Measurements from ENCODE around the gene PLB1. TPM values are rescaled to one million over a fixed set of nuclear protein-coding genes. Genes with fewer than 3 reads are reported as not detected.

The PLB1 gene
- polyA plus RNA-seq, 2 of the 4 experiments (the other 2 are of a cell fraction) = 0.26 to 1.4 TPM

DNA sequence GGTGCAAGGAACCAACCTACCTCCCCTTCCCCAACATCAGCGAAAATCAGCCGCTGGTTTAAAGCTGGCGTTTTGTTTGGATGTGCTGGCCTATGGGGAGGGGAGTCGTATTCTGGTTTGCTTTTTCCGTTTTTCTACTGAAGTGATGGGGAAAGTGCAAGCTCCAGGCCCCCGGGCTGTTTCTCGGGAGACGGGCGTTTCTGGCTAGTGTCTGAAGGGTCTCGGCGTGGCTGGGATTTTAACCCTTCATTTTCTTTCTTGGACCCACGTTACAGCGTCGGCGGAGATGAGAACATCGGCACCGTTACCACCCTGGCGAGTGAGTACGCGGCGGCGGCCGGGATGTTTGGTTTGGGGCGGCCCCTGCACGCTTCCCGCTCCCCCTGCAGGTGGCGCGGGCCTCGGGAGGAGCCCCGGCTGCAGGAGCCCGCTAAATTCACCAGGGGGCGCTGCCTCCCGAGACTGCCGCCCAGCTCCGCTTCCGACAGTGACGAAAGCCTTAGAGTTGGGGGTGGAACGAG, 70.7 kb downstream of the PLB1 start (continued):
- TF ChIP-seq, protein P1, sequence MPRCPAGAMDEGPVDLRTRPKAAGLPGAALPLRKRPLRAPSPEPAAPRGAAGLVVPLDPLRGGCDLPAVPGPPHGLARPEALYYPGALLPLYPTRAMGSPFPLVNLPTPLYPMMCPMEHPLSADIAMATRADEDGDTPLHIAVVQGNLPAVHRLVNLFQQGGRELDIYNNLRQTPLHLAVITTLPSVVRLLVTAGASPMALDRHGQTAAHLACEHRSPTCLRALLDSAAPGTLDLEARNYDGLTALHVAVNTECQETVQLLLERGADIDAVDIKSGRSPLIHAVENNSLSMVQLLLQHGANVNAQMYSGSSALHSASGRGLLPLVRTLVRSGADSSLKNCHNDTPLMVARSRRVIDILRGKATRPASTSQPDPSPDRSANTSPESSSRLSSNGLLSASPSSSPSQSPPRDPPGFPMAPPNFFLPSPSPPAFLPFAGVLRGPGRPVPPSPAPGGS (IDR thresholded peaks at IDR 0.05) = 0 out of 3 replicates have a peak, but pooled peaks have one; percentile 11
- TF ChIP-seq SREBF2 (IDR thresholded peaks at IDR 0.05) = no peak

GRCh38 chr2:28567061-28567471, 71.2 kb downstream of the PLB1 start:
- H3K4me1 ChIP-seq = peaks cover 22% of the 10 kb centered on the region
- H3K27ac ChIP-seq = peak overlapping the region; percentile 77 to 89
- FAIRE-seq = no peak
- ChIA-PET CTCF (interaction anchor here (0.6 to 6.4 kb wide), 82 partner anchors 8 to 1459 kb away, joined by 3 to 167 read pairs (median 6); partner anchors contain the start of genes PPP1CB, TRMT61B and WDR43), POLR2A (interaction anchor here (0.6 to 2.1 kb wide), 10 partner anchors 17 to 329 kb away, joined by 3 to 14 read pairs (median 6); partner anchors contain the start of gene PPP1CB)
- H3K9me3 ChIP-seq = peaks cover 22% of the 10 kb centered on the region; the same call in 2 of the 3 replicates
- peak overlapping the region; percentile 46 for H3K4me3 ChIP-seq
- peak overlapping the region; percentile 91 for H3K4me2 ChIP-seq
- DNase-seq (ENCODE audit: low read depth in 1 of 2, low spot score in 1 of 2) = peak; percentile 17 to 30
- ATAC-seq = peak; percentile 51 to 57; a peak in 5 of 6 replicates
- TF ChIP-seq JUN (IDR thresholded peaks at IDR 0.05) (0 out of 5 replicates have a peak, but pooled peaks of 1 of the 2 experiments have one; percentile 40), HOXA7 (CRISPR knock-in tag; IDR thresholded peaks at IDR 0.05) (no peak), RCOR1 (IDR thresholded peaks at IDR 0.05; ENCODE audit: low read depth, low read length) (no peak), POLR2AphosphoS2 (conservative IDR thresholded peaks at IDR 0.05; ENCODE audit: low read length) (no peak), CTCF (IDR thresholded peaks at IDR 0.05) (peak; percentile 16; the same call in 2 of the 3 replicates), RAD21 (conservative IDR thresholded peaks at IDR 0.05 in 1 of 2, IDR thresholded peaks at IDR 0.05 in 1 of 2) (peak in 1 of 2 experiments; percentile 37; a peak in 2 of 5 replicates), MAFK (IDR thresholded peaks at IDR 0.05; ENCODE audit: partially characterized antibody) (peak; percentile 29)
- 13% methylated on average over 13 of the region's 14 CpGs for WGBS (ENCODE audit: missing lambda C conversion rate)

GRCh38 chr2:28568036-28568435, 72.2 kb downstream of the PLB1 start:
- Histone ChIP-seq H3K4me3 (no peak overlapping the region), H3K9me3 (peaks cover 28% of the 10 kb centered on the region; the same call in 2 of the 3 replicates), H3K4me2 (peak overlapping the region; percentile 25), H3K27ac (peak overlapping the region; percentile 33 to 77; a peak in 4 of 6 replicates), H3K4me1 (peaks cover 22% of the 10 kb centered on the region)
- CTCF ChIA-PET = interaction anchor here (0.5 to 6.4 kb wide), 21 partner anchors 11 to 1458 kb away, joined by 3 to 167 read pairs (median 12); partner anchors contain the start of gene PPP1CB
- TF ChIP-seq POLR2A (IDR thresholded peaks at IDR 0.05; ENCODE audit: low read length) = no peak
- TF ChIP-seq RNF2 (IDR thresholded peaks at IDR 0.05; ENCODE audit: borderline replicate concordance, low read depth) = no peak
- no peak for TF ChIP-seq HMGXB4 (CRISPR knock-in tag; IDR thresholded peaks at IDR 0.05; ENCODE audit: borderline replicate concordance)
- no peak for TF ChIP-seq TFCP2L1 (CRISPR knock-in tag; IDR thresholded peaks at IDR 0.05)
- no peak for TF ChIP-seq RARB (CRISPR knock-in tag; IDR thresholded peaks at IDR 0.05)
- no peak for TF ChIP-seq EP300 (IDR thresholded peaks at IDR 0.05)
- DNase-seq (ENCODE audit: low read depth in 1 of 2, low spot score in 1 of 2) = no peak
- no peak for ATAC-seq
- POLR2A ChIA-PET = interaction anchor here (0.6 to 2.1 kb wide), 2 partner anchors 15 to 16 kb away, joined by 4 to 13 read pairs; no protein-coding TSS in a partner anchor
- 86% methylated on average over 2 of the region's 2 CpGs for WGBS (ENCODE audit: missing lambda C conversion rate)
- FAIRE-seq = no peak

Data from A549 (cell line).